Inflammatory macrophage treated with lipopolysaccharide for 1 hour (primary cell): ENCODE results near the gene CSNK1G2.

Source experiments
- DNase-seq, 2 donors: peaks; one replicate each; pipeline ENCODE4 v3.0.0-alpha.2; 2020 to 2022

The CSNK1G2 gene

GRCh38 chr19:1920644-1921043 lies 20.3 kb upstream of the CSNK1G2 start:
- DNase-seq: no peak

DNA sequence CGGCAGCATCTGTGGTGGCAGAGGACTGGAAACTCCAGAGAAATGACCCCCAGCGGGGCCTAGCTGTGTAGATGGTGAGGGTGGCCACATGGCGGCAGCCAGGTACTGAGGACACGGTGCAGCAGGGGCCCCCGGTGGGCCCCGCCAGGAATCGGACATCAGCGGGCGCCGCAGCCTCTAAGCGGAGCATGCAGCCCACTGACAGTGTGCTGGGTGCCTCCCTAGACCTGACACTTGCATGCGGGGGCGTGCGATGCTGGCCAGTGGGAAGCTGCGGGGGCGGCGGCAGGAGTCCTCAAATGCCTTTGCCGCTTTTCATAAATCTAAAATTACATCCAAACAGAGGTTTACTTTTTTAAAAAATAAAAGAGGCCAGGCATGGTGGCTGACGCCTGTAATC lies 19.6 kb upstream of the CSNK1G2 start:
- DNase-seq: no peak

- DNase-seq: no peak
Measured at GRCh38 chr19:1921825-1922224, 19.1 kb upstream of the CSNK1G2 start.

- DNase-seq: no peak
Measured at GRCh38 chr19:1922803-1923202, 18.2 kb upstream of the CSNK1G2 start.

- peak in 1 of 2 donors; percentile 40 for DNase-seq
Measured at GRCh38 chr19:1923319-1923718, 17.7 kb upstream of the CSNK1G2 start.

DNA sequence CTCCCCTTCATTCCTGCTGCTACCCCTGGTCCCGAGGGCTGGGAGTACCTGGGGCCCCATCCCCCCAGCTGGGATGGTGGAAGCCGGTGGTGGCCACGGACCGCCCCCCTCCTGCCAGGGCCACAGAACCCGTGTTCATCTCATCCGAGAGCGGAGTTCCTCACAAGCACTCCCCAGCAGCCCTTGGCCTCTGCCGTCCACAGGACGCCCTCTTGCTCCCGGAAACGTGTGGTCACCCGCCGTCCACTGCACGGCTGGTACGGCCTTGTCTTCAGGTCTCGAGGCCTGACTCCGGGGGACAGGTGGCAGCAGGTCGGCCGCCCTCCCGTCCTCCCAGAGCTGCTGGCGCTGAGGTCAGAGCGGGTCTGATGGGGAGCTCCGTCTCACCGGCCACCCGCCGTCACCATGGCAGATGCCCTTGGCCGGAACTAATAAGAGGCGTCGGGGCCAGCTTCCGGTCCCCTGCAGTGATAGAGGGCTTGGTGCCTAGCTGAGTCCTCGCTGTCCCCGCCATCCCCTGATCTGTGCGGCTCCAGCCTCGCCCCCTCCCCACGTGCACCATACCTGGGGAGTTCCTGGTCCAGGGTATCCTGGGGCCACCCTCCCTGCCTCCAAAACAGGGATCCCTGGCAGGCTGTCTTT lies 16.5 kb upstream of the CSNK1G2 start:
- DNase-seq: no peak

- no peak for DNase-seq
Measured at GRCh38 chr19:1925544-1925943, 15.4 kb upstream of the CSNK1G2 start.

- DNase-seq: peak; percentile 66 to 93
Measured at GRCh38 chr19:1929021-1929742, 11.8 kb upstream of the CSNK1G2 start.

GRCh38 chr19:1931445-1931844 lies 9.5 kb upstream of the CSNK1G2 start:
- no peak for DNase-seq

DNA sequence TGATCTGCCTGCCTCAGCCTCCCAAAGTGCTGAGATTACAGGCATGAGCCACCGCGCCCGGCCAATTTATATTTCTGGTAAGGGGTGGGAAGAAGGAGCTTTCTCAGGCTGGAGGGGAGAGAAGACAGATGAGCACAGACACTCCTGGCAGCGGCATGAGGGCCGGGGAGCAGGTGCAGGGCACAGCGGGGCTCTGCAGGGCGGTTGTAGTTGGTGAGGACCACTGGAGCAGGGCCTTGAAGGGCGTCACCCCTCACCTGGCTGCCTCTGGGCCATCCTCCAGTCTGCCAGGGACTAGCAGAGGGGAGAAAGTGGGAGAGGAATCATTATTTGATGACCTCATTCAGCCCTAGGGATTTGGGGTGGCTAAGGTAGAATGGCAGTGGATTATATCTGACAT lies 8.6 kb upstream of the CSNK1G2 start:
- no peak for DNase-seq

DNA sequence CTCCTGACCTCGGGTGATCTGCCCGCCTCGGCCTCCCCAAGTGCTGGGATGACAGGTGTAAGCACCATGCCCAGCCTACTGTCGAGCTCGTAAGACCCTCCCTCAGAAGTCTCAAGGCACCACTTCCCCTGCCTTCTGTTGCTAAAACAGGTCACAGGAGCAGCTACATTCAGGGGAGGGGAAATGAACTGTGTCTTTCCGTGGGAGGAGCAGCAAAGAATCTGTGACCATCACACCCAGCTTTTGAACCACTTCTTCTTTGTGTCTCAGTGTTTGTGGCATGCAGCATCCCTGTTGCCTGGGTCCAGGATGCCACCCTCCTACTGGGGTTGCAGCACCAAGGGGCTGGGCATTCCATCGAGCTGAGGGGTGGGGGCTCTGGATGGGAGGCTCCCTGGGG lies 7.7 kb upstream of the CSNK1G2 start:
- peak; percentile 10 to 36 for DNase-seq

- DNase-seq: no peak
Measured at GRCh38 chr19:1933942-1934341, 7.0 kb upstream of the CSNK1G2 start.

GRCh38 chr19:1935484-1936208 lies 5.3 kb upstream of the CSNK1G2 start:
- DNase-seq: peak; percentile 48 to 58

DNA sequence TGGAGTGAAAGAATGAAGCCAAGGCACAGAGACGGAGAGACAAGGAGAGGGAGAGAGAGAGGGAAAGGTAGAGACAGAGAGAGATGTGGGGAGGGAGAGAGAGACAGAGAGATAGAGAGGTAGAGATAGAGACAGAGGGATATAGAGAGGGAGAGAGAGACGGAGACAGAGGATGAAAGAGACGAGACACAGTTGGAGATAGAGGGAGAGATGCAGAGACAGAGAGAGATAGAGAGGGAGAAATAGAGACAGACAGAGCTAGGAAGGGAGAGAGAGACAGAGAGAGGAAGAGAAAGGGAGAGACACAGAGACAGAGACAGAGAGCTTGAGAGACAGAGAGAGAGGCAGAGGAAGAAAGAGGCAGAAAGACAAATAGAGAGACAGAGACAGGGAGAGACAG lies 4.5 kb upstream of the CSNK1G2 start:
- no peak for DNase-seq

DNA sequence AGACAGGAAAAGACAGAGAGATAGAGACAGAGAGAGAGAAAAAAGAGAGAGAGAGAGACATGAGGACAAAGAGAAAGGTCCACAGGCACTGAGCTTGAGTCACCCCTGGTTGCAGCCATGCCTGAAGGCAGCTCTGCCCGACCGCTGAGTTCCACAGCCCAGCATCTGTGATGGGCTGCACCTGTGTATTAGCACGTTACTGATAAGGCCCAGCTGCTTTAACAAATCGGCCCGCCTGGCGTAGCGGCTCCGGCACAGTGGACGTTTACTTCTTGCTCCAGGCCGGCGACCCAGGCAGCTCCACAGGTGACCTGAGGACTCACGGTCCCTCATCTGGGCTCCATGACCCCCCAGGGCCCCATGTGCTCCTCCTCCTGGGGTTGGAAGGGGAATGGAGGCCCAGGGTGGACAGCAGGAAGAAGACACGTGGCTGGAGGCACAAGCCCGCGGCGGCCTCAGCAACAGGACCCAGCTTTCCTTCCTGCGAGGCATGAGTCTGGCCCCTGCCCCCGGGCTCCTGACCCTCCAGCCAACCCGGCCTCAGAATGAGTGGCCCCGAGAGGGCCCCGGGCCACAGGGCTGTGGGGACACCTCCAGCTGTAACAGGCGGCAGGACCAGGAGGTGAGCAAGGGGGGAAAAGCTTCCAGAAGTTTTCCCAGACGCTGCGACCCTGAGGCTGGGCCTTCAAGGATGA lies 3.9 kb upstream of the CSNK1G2 start:
- DNase-seq: no peak

DNA sequence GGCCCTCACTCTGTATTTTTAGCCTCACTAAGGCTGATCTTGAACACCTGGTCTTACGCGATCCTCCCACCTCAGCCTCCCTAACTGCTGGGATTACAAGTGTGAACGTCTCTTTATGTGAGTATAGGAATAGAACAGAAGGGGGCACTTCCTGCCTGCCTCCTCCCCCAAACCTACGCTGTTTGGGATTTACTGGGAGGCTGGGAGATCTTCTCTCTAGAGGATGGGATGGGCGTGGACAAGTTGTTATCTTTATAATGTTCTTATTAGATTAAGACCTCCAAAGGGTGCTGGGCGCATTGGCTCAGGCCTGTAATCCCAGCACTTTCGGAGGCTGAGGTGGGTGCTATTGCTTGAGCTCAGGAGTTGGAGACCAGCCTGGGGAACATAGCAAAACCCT lies 2.9 kb upstream of the CSNK1G2 start:
- DNase-seq: no peak

DNA sequence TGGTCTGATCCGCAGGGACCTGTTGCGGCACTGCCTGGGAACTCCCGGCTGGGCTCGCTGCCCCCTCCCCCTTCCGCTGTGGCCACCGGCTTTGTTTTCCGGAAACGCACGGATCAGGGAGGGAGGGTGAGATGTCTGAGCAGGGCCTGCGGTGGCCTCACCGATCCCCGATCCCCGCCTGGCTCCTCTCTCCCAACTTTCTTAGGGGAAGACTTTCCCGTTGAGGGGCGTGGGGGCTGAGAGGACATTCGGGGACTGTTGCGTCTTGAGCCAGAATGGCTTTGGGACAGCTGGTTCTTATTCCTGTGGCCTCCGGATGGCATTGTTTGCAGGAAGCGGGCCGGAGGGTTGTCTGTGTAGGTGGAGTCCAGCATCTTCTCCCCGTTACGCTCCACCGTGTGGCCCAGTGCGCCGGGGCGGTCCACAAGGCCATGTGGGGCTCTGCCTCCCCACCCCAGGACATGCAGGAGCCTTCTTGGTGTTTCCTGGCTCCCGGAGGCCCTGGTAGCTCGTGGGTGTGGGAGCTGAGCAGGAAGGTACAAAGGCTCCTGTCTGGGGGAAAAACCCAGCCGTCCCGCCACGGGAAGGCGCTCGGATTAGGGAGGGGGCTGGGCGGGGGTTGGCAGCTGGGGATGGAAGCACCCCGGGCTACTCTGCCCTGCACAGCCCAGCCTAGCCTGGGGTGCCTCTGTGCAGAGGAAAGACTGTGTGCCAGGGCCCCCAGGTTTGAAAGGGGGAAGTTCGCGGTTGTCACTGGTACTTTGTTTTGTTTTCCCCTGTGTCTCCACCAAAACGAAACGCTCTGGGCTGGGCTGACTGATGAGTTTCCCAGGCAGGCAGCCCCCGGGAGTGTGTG lies 1.3 kb downstream of the CSNK1G2 start:
- DNase-seq: peak; percentile 56 to 62

DNA sequence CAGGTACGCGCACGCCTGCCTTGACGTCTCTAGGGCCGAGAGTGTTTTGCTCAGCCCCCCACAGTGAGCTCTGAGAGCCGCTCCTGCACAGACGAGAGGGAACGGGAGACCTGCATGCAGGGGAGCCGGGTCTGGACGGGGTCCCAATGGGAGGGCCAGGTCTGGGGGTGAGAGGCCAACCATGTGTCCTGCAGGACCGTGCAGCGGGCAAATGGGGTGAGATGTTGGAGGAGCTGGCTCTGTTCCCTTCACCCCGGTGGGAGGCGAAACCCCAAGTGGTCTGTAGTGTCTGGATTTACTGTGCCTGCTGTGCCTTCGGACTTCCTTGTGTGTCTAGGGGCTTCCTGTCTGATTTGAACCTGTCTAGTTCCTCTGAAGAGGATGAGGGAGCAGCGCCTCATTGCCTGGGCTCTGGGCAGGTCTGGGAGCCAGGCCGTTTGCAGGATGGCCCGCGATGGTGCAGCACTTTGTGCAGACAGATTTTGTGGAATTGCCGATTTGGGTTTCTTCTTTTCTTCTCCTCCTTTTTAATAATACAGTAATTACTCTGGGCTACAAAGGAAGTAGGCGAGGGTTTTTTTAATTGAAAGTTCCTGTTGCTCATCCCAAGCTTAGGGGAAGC lies 2.1 kb downstream of the CSNK1G2 start:
- no peak for DNase-seq

- DNase-seq: no peak
Measured at GRCh38 chr19:1943661-1944087, 2.7 kb downstream of the CSNK1G2 start.

GRCh38 chr19:1944088-1944915 lies 3.3 kb downstream of the CSNK1G2 start:
- DNase-seq: peak; percentile 42 to 52
